Peyer's patch (tissue), 4 donors: ENCODE results near the gene MVP. TPM values are rescaled to one million over a fixed set of nuclear protein-coding genes. Genes with fewer than 3 reads are reported as not detected.
"Not testable (repeated sequence)": the region's sequence is repeated elsewhere in the genome, so short reads cannot be mapped to it uniquely, and the experiment has no call there.

Experiments used
- DNase-seq, 3 donors: peaks; one replicate each; pipeline ENCODE4 v3.0.0-alpha.2; 2017 to 2019
- H3K27ac ChIP-seq, 4 donors: fragments of 200-600 bp; sonication (generic); one replicate each; pipeline ENCODE4 v1.5.1; 2016 to 2019
- H3K27me3 ChIP-seq, 2 donors: fragments of 200-600 bp; sonication (generic); one replicate each; pipeline ENCODE4 v1.5.1; 2019
- H3K36me3 ChIP-seq, 3 donors: fragments of 200-600 bp; sonication (generic); one replicate each; pipeline ENCODE4 v1.5.1; 2016 to 2019
- H3K4me1 ChIP-seq, 4 donors: fragments of 200-600 bp; sonication (generic); one replicate each; pipeline ENCODE4 v1.5.1; 2016 to 2019
- H3K4me3 ChIP-seq, 4 donors: fragments of 200-600 bp; sonication (generic); 1 replicate in 3 of 4; 2 replicates in 1 of 4; pipeline ENCODE4 v1.5.1; 2016 to 2019; ENCODE audit warnings: mild to moderate bottlenecking in 1 of 4
- H3K9me3 ChIP-seq, 4 donors: fragments of 200-600 bp; sonication (generic); one replicate each; pipeline ENCODE4 v1.5.1; 2016 to 2019; ENCODE audit warnings: mild to moderate bottlenecking in 1 of 4
- POLR2A ChIP-seq, 2 donors: fragments of 450-650 bp; IDR thresholded peaks; one replicate each; pipeline ENCODE4 v1.5.1; 2017; ENCODE audit warnings: antibody characterized with exemption in 2 of 2, mild to moderate bottlenecking in 2 of 2, moderate library complexity in 2 of 2
- total RNA-seq, 4 donors: library from RNA; depleted of rRNA; stranded (reverse); fragments of >200 nt; gene quantifications; one replicate each; pipeline ENCODE4 v1.1.0, GENCODE V29; 2016
- TF ChIP-seq, protein P1 (sequence below), 6 experiments: fragments of 450-650 bp in 4 of 6; fragments of 200-600 bp in 2 of 6; sonication (generic) in 1 of 6; IDR thresholded peaks; one replicate each; pipeline ENCODE4 v1.5.1; 2017 to 2019; ENCODE audit warnings: antibody characterized with exemption in 6 of 6, mild to moderate bottlenecking in 3 of 6, moderate library complexity in 1 of 6

The MVP gene
- 100 to 1,000 TPM; 222 to 709 (median 645) TPM for total RNA-seq

DNA sequence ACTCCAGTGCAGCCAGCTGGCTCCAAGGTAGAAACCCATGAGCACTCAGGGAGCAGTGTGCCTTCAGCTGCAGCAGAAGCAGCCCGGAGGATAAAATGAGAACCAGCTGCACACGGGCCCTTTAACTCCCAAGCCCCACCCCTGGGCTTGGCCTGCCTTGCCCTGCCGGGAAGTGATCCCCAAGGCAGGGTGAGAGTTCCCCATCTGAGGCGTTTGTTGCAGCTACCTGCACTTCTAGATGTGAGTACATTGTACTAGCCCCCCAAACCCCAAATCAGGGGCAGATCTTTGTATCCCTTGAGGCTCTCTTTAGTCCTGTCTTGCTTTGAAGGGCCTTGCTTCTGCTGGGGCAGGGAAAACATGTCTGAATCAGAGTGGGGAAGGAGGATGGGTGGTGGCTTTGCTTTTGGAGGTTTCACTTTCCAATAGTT lies at the start of gene MVP:
Gene MVP, plus strand, starts transcription at position 192 of the 431 bp plus-strand sequence. CDS start 10,088 bp downstream, outside the sequence.
- Histone ChIP-seq H3K4me3 (peak within 1 kb of the TSS; percentile 51 to 80 (median 72)), H3K27ac (peak within 1 kb of the TSS; percentile 89 to 95 (median 91)), H3K27me3 (no peaks in the 10 kb centered on the region), H3K4me1 (peaks cover 0 to 76% (median 35%) of the 10 kb centered on the region in 4 donors), H3K9me3 (no peaks in the 10 kb centered on the region), H3K36me3 (peaks cover 0 to 5% (median 0%) of the 10 kb centered on the region in 3 donors)
- peak; percentile 88 to 93 for TF ChIP-seq POLR2A (IDR thresholded peaks at IDR 0.05)
- TF ChIP-seq, protein P1, sequence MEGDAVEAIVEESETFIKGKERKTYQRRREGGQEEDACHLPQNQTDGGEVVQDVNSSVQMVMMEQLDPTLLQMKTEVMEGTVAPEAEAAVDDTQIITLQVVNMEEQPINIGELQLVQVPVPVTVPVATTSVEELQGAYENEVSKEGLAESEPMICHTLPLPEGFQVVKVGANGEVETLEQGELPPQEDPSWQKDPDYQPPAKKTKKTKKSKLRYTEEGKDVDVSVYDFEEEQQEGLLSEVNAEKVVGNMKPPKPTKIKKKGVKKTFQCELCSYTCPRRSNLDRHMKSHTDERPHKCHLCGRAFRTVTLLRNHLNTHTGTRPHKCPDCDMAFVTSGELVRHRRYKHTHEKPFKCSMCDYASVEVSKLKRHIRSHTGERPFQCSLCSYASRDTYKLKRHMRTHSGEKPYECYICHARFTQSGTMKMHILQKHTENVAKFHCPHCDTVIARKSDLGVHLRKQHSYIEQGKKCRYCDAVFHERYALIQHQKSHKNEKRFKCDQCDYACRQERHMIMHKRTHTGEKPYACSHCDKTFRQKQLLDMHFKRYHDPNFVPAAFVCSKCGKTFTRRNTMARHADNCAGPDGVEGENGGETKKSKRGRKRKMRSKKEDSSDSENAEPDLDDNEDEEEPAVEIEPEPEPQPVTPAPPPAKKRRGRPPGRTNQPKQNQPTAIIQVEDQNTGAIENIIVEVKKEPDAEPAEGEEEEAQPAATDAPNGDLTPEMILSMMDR (IDR thresholded peaks at IDR 0.05): no peak
- peak; percentile 75 to 91 (median 85) for DNase-seq

DNA sequence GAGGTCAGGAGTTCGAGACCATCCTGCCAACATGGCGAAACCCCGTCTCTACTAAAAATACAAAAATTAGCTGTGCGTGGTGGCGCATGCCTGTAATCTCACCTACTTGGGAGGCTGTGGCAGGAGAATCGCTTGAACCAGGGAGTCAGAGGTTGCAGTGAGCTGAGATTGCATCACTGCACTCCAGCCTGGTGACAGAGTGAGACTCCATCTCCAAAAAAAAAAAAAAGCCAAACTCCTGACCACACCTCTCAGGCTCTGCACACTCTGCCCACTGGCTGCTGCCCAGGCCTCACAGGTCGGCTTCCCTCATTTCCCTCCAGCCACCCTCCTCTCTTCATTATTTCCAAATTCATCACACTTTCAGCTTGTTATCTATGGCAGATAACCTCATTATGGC lies 47.9 kb upstream of the MVP start:
- DNase-seq, H3K27me3 ChIP-seq, H3K9me3 ChIP-seq, H3K36me3 ChIP-seq, H3K4me3 ChIP-seq, H3K4me1 ChIP-seq, H3K27ac ChIP-seq: not testable (repeated sequence)

DNA sequence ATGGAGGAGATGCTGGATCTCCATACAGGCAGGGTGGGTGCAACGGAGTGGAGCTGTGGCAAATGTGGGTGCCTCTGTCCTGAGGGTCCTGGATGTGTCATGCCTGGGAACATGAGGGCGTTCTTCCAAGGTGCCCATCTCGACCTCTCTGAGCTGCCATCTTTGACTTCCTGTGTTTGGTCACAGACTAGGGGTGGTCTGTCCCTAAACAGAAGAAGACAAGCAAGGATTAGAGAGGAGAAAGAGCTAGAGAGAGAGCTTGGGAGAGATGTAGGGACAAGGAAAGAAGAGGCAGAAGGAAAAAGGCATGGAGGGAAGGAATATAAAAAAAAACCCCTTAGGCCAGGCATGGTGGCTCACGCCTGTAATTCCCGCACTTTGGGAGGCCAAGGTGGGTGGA lies 45.5 kb upstream of the MVP start:
- no peak for DNase-seq
- no peaks in the 10 kb centered on the region for H3K9me3 ChIP-seq
- H3K36me3 ChIP-seq: peaks cover 0 to 6% (median 0%) of the 10 kb centered on the region in 3 donors
- H3K27ac ChIP-seq: no peak overlapping the region
- H3K4me1 ChIP-seq: no peaks in the 10 kb centered on the region
- TF ChIP-seq, protein P1 (IDR thresholded peaks at IDR 0.05): no peak
- no peak for TF ChIP-seq POLR2A (IDR thresholded peaks at IDR 0.05)
- no peak overlapping the region for H3K4me3 ChIP-seq
- no peaks in the 10 kb centered on the region for H3K27me3 ChIP-seq

DNA sequence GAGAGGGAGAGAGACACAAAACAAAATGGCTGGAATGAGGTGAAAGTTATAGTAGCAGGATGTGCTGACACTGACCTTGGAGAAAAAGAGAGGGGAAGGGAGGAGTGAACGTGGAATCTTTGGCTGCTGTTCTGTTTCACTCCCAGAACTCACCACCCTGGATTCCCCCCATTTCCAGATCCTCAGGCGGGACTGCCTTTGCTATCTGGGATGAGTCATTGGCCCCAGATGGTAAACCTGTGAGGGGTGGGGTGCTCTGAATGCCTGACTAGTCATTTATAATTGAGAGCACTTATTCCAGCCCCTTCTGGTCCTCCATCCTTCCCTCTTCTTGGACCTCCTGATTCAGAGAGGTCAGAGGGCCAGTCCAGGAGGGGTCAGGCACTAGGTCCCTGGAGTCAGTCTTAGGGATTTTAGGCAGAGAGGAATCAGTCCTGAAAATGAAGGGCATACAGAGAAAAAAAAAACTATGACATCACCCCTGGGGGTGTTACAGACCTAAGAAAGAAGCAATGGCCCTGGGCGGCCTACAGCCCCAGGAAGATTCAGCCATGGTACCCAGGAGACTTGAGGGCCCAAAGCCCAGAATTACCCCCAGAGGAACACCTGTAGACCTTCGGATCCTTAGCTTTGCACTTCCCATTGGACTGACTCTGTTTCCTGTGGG lies 44.4 kb upstream of the MVP start:
- H3K4me1 ChIP-seq: no peaks in the 10 kb centered on the region
- TF ChIP-seq, protein P1 (IDR thresholded peaks at IDR 0.05): no peak
- no peak for TF ChIP-seq POLR2A (IDR thresholded peaks at IDR 0.05)
- peaks cover 0 to 6% (median 0%) of the 10 kb centered on the region in 3 donors for H3K36me3 ChIP-seq
- no peak overlapping the region for H3K4me3 ChIP-seq
- H3K27ac ChIP-seq: peak overlapping the region in 1 of 4 donors; percentile 20
- no peak for DNase-seq
- H3K27me3 ChIP-seq: no peaks in the 10 kb centered on the region
- no peaks in the 10 kb centered on the region for H3K9me3 ChIP-seq

DNA sequence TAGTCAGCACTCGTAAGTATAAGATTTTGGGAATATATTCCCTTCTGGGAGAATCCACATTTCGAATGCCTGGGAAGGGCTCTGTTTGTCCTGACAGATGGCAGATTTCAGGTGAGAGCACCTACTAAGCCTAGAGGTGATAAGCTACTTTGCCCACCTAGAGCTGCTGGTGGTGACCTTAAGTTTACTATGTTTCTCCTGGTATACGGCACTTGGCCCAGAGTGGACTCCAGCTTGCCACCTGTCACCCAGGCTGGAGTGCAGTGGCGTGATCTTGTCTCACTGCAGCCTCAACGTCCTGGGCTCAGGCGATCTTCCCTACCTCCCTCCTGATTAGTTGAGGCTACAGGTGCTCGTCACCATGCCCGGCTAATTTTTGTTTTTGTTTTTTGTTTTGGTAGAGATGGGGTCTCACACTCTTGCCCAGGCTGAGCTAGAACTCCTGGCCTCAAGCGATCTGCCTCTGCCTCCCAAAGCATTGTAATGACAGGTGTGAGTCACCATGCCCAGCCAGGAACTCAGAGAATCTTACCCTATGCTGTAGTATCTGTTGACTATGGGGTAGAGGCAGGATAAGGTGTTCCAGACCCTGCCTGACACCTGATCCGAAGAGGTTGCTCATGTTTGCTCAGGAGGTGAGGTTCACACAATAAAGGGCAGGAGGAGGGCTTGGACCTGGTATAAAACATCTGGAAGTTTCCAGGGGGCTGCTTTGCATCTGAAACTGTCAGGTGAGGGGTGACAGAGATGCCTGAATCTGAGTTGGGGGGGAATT lies 42.5 kb upstream of the MVP start, which contains the start of gene ZG16:
Gene ZG16, plus strand, starts transcription at position 681 of the 775 bp plus-strand sequence. CDS start 1,011 bp downstream, outside the sequence.
- DNase-seq: no peak
- H3K4me1 ChIP-seq: no peaks in the 10 kb centered on the region

More for the DNA sequence above, 42.5 kb upstream of the MVP start, which contains the start of gene ZG16:
- peak within 1 kb of the TSS in 1 of 4 donors; percentile 16 for H3K4me3 ChIP-seq
- TF ChIP-seq, protein P1 (IDR thresholded peaks at IDR 0.05): no peak
- TF ChIP-seq POLR2A (IDR thresholded peaks at IDR 0.05): no peak
- no peaks in the 10 kb centered on the region for H3K27me3 ChIP-seq
- no peaks in the 10 kb centered on the region for H3K9me3 ChIP-seq
- H3K36me3 ChIP-seq: peaks cover 0 to 6% (median 0%) of the 10 kb centered on the region in 3 donors
- peak within 1 kb of the TSS in 2 of 4 donors; percentile 34 to 59 for H3K27ac ChIP-seq
